ENCODE data around the gene SLC22A3. TPM values are rescaled to one million over a fixed set of nuclear protein-coding genes. Genes with fewer than 3 reads are reported as not detected.

SLC22A3 gene
- total and polyA plus RNA-seq, 2 donors (not counting 1 experiment from before 2014, with no cell fraction given) = under 0.01 to 0.03 TPM

DNA sequence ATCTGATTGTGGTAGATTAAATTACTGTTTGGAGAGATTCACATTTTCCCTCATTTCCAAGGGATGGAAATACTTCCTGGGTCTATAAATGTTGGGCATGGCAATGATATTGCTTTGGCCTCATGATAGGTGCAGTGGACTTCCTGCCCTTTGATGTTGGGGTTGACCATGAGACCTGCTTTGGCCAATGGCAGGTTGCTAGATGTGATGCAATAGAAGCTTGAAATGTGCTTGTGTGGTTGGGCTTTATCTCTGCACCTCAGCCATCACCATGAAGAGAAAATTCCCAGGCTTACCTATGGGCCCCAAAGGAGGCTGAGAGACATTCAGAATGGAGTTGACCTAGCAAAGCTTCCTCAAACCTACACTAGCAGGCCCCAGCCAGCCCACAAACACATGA, 69.4 kb downstream of the SLC22A3 start:
- no peaks in the 10 kb centered on the region for H3K79me2 ChIP-seq (ENCODE audit: control insufficient read depth, insufficient read depth, low read length)
- no peaks in the 10 kb centered on the region for H3K36me3 ChIP-seq (ENCODE audit: control insufficient read depth, insufficient read depth, low read length)
- no peak overlapping the region for H2AFZ ChIP-seq (ENCODE audit: low read length)
- no peaks in the 10 kb centered on the region for H3K9me3 ChIP-seq (ENCODE audit: control insufficient read depth, insufficient read depth, low read depth, low read length)
- DNase-seq (ENCODE audit: low read depth in 2 of 2) = no peak
- H3K27ac ChIP-seq (ENCODE audit: insufficient read depth, low read length) = no peak overlapping the region
- TF ChIP-seq, protein P1, sequence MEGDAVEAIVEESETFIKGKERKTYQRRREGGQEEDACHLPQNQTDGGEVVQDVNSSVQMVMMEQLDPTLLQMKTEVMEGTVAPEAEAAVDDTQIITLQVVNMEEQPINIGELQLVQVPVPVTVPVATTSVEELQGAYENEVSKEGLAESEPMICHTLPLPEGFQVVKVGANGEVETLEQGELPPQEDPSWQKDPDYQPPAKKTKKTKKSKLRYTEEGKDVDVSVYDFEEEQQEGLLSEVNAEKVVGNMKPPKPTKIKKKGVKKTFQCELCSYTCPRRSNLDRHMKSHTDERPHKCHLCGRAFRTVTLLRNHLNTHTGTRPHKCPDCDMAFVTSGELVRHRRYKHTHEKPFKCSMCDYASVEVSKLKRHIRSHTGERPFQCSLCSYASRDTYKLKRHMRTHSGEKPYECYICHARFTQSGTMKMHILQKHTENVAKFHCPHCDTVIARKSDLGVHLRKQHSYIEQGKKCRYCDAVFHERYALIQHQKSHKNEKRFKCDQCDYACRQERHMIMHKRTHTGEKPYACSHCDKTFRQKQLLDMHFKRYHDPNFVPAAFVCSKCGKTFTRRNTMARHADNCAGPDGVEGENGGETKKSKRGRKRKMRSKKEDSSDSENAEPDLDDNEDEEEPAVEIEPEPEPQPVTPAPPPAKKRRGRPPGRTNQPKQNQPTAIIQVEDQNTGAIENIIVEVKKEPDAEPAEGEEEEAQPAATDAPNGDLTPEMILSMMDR (conservative IDR thresholded peaks at IDR 0.05 in 1 of 2, IDR thresholded peaks at IDR 0.05 in 1 of 2; ENCODE audit: low read depth in 1 of 2, low read length in 2 of 2) = no peak
- TF ChIP-seq EZH2 (IDR thresholded peaks at IDR 0.05; ENCODE audit: low read length, missing control alignments) = no peak
- H4K20me1 ChIP-seq (ENCODE audit: control insufficient read depth, extremely low read depth, insufficient read depth, low read length) = no peaks in the 10 kb centered on the region
- H3K4me3 ChIP-seq (replicated peaks in 1 of 4; ENCODE audit: control extremely low read depth in 1 of 4, insufficient read depth in 1 of 4, low read depth in 3 of 4, low read length in 4 of 4) = no peak overlapping the region
- H3K27me3 ChIP-seq (ENCODE audit: control insufficient read depth, insufficient read depth, low read length) = no peaks in the 10 kb centered on the region
- no peaks in the 10 kb centered on the region for H3K4me1 ChIP-seq (ENCODE audit: control insufficient read depth, extremely low read depth, insufficient read depth, low read length)
- no peak overlapping the region for H3K4me2 ChIP-seq (ENCODE audit: extremely low read depth, insufficient read depth, low read length)
- no peak overlapping the region for H3K9ac ChIP-seq (ENCODE audit: insufficient read depth, low read length)

DNA sequence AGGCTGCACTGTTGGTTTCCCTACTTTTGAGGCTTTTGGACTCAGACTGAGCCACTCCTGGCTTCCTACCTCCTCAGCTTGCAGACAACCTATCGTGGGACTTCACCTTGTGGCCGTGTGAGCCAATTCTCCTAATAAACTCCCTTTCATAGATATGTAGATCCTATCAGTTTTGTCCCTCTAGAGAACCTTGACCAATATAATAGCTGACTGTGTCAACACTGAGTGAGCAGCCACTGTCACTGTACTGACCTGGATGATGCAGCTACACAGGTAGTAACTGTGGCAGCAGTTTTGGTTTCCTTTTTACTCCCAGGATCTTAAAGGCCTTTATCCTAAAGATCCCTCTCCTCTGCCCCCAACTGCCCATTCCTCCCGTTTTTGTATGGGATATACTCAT, 70.2 kb downstream of the SLC22A3 start:
- no peaks in the 10 kb centered on the region for H3K36me3 ChIP-seq (ENCODE audit: control insufficient read depth, insufficient read depth, low read length)
- no peaks in the 10 kb centered on the region for H4K20me1 ChIP-seq (ENCODE audit: control insufficient read depth, extremely low read depth, insufficient read depth, low read length)
- TF ChIP-seq, protein P1 (conservative IDR thresholded peaks at IDR 0.05 in 1 of 2, IDR thresholded peaks at IDR 0.05 in 1 of 2; ENCODE audit: low read depth in 1 of 2, low read length in 2 of 2) = no peak
- TF ChIP-seq EZH2 (IDR thresholded peaks at IDR 0.05; ENCODE audit: low read length, missing control alignments) = no peak

DNA sequence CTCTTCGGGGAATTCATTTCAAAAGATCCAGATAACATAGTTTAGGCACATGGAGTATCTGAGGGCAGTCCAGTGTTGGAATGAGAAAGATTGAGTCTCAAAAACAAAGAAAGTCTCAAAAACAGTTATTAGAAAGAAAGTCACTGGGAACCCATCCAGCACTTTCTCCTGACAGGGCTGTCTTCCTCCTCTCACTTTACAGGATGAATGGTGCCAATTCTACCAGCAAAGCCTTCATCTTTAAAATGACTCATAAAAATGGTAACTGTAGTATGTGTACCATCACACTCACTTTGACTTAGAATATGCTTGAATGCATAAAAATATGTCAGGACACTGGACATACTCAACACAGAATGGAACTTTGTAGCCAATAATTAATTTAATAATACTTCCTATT, 71.3 kb downstream of the SLC22A3 start:
- Histone ChIP-seq H4K20me1 (ENCODE audit: control insufficient read depth, extremely low read depth, insufficient read depth, low read length) (no peaks in the 10 kb centered on the region), H3K36me3 (ENCODE audit: control insufficient read depth, insufficient read depth, low read length) (no peaks in the 10 kb centered on the region), H3K9me3 (ENCODE audit: control insufficient read depth, insufficient read depth, low read depth, low read length) (no peaks in the 10 kb centered on the region), H3K4me3 (replicated peaks in 1 of 4; ENCODE audit: control extremely low read depth in 1 of 4, insufficient read depth in 1 of 4, low read depth in 3 of 4, low read length in 4 of 4) (no peak overlapping the region), H3K4me1 (ENCODE audit: control insufficient read depth, extremely low read depth, insufficient read depth, low read length) (no peaks in the 10 kb centered on the region), H2AFZ (ENCODE audit: low read length) (no peak overlapping the region), H3K79me2 (ENCODE audit: control insufficient read depth, insufficient read depth, low read length) (no peaks in the 10 kb centered on the region), H3K27me3 (ENCODE audit: control insufficient read depth, insufficient read depth, low read length) (no peaks in the 10 kb centered on the region), H3K27ac (ENCODE audit: insufficient read depth, low read length) (no peak overlapping the region), H3K4me2 (ENCODE audit: extremely low read depth, insufficient read depth, low read length) (no peak overlapping the region), H3K9ac (ENCODE audit: insufficient read depth, low read length) (no peak overlapping the region)
- no peak for DNase-seq (ENCODE audit: low read depth in 2 of 2)
- no peak for TF ChIP-seq EZH2 (IDR thresholded peaks at IDR 0.05; ENCODE audit: low read length, missing control alignments)
- TF ChIP-seq, protein P1 (conservative IDR thresholded peaks at IDR 0.05 in 1 of 2, IDR thresholded peaks at IDR 0.05 in 1 of 2; ENCODE audit: low read depth in 1 of 2, low read length in 2 of 2) = no peak

More for the DNA sequence above, 70.2 kb downstream of the SLC22A3 start:
- DNase-seq (ENCODE audit: low read depth in 2 of 2) = no peak
- no peak overlapping the region for H3K27ac ChIP-seq (ENCODE audit: insufficient read depth, low read length)
- no peaks in the 10 kb centered on the region for H3K9me3 ChIP-seq (ENCODE audit: control insufficient read depth, insufficient read depth, low read depth, low read length)
- no peak overlapping the region for H2AFZ ChIP-seq (ENCODE audit: low read length)
- H3K27me3 ChIP-seq (ENCODE audit: control insufficient read depth, insufficient read depth, low read length) = no peaks in the 10 kb centered on the region
- no peak overlapping the region for H3K4me2 ChIP-seq (ENCODE audit: extremely low read depth, insufficient read depth, low read length)
- no peaks in the 10 kb centered on the region for H3K79me2 ChIP-seq (ENCODE audit: control insufficient read depth, insufficient read depth, low read length)
- H3K4me3 ChIP-seq (replicated peaks in 1 of 4; ENCODE audit: control extremely low read depth in 1 of 4, insufficient read depth in 1 of 4, low read depth in 3 of 4, low read length in 4 of 4) = no peak overlapping the region
- H3K4me1 ChIP-seq (ENCODE audit: control insufficient read depth, extremely low read depth, insufficient read depth, low read length) = no peaks in the 10 kb centered on the region
- no peak overlapping the region for H3K9ac ChIP-seq (ENCODE audit: insufficient read depth, low read length)

Data from fibroblast of lung (primary cell).